SK-N-SH treated with all-trans-retinoic acid at 6 μM for 48 hours (cell line): Measurements from ENCODE around the gene FSHB.

ENCODE experiments used
- ARNTL ChIP-seq: fragments of 450-650 bp; formaldehyde crosslinking; IDR thresholded peaks from 2 replicates; pipeline ENCODE4 v1.5.0; 2020; ENCODE audit warnings: low read depth, mild to moderate bottlenecking, moderate library complexity, borderline replicate concordance
- CSDC2 ChIP-seq: fragments of 250-450 bp; sonication (Bioruptor Pico); IDR thresholded peaks from 2 replicates; pipeline ENCODE4 v1.5.0; 2020; ENCODE audit warnings: mild to moderate bottlenecking, moderate library complexity
- ESRRG ChIP-seq: fragments of 250-450 bp; sonication (Bioruptor Pico); IDR thresholded peaks from 2 replicates; pipeline ENCODE4 v1.6.1; 2021; ENCODE audit warnings: mild to moderate bottlenecking
- OSR1 ChIP-seq: fragments of 250-450 bp; sonication (Bioruptor Pico); IDR thresholded peaks from 2 replicates; pipeline ENCODE4 v1.8.0; 2022; ENCODE audit warnings: moderate library complexity, mild to moderate bottlenecking, inconsistent platforms
- POU6F1 ChIP-seq: fragments of 250-450 bp; sonication (Bioruptor Pico); IDR thresholded peaks from 2 replicates; pipeline ENCODE4 v1.8.0; 2021; ENCODE audit warnings: low read depth, mild to moderate bottlenecking, moderate library complexity, borderline replicate concordance
- RARB ChIP-seq: fragments of 250-450 bp; sonication (Bioruptor Pico); IDR thresholded peaks from 2 replicates; pipeline ENCODE4 v1.8.0; 2021; ENCODE audit warnings: mild to moderate bottlenecking, moderate library complexity
- TCF4 ChIP-seq: fragments of 250-450 bp; sonication (Bioruptor Pico); IDR thresholded peaks from 2 replicates; pipeline ENCODE4 v1.8.0; 2021; ENCODE audit warnings: mild to moderate bottlenecking, moderate library complexity, borderline replicate concordance
- TOX ChIP-seq: fragments of 250-450 bp; sonication (Bioruptor Pico); IDR thresholded peaks from 2 replicates; pipeline ENCODE4 v1.8.0; 2021; ENCODE audit warnings: mild to moderate bottlenecking, moderate library complexity, borderline replicate concordance
- TSHZ2 ChIP-seq: fragments of 250-450 bp; sonication (Bioruptor Pico); IDR thresholded peaks from 2 replicates; pipeline ENCODE4 v1.5.0; 2020; ENCODE audit warnings: mild to moderate bottlenecking, moderate library complexity
- ZNF70 ChIP-seq: fragments of 450-650 bp; formaldehyde crosslinking; IDR thresholded peaks from 2 replicates; pipeline ENCODE4 v1.5.0; 2020; ENCODE audit warnings: mild to moderate bottlenecking, moderate library complexity
- ZNF8 ChIP-seq: fragments of 450-650 bp; formaldehyde crosslinking; IDR thresholded peaks from 2 replicates; pipeline ENCODE4 v1.5.0; 2020; ENCODE audit warnings: mild to moderate bottlenecking, moderate library complexity
- TF ChIP-seq, protein P1 (sequence below): fragments of 250-450 bp; sonication (Bioruptor Pico); IDR thresholded peaks from 2 replicates; pipeline ENCODE4 v1.5.1; 2020; ENCODE audit warnings: low read depth, mild to moderate bottlenecking, moderate library complexity
- TF ChIP-seq, protein P2 (sequence below): fragments of 250-450 bp; sonication (Bioruptor Pico); IDR thresholded peaks from 2 replicates; pipeline ENCODE4 v1.8.0; 2020; ENCODE audit warnings: mild to moderate bottlenecking, moderate library complexity, borderline replicate concordance
- TF ChIP-seq, protein P3 (sequence below): fragments of 250-450 bp; sonication (Bioruptor Pico); IDR thresholded peaks from 2 replicates; pipeline ENCODE4 v1.5.1; 2021; ENCODE audit warnings: mild to moderate bottlenecking, moderate library complexity

GRCh38 chr11:30260813-30261212, 30.0 kb downstream of the FSHB start:
- TF ChIP-seq ZNF8, result no peak
- TF ChIP-seq TSHZ2 (CRISPR knock-in tag), result no peak
- no peak for TF ChIP-seq TCF4 (CRISPR knock-in tag)
- no peak for TF ChIP-seq RARB
- TF ChIP-seq, protein P1, sequence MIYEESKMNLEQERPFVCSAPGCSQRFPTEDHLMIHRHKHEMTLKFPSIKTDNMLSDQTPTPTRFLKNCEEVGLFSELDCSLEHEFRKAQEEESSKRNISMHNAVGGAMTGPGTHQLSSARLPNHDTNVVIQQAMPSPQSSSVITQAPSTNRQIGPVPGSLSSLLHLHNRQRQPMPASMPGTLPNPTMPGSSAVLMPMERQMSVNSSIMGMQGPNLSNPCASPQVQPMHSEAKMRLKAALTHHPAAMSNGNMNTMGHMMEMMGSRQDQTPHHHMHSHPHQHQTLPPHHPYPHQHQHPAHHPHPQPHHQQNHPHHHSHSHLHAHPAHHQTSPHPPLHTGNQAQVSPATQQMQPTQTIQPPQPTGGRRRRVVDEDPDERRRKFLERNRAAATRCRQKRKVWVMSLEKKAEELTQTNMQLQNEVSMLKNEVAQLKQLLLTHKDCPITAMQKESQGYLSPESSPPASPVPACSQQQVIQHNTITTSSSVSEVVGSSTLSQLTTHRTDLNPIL (CRISPR knock-in tag), result no peak
- TF ChIP-seq, protein P2, sequence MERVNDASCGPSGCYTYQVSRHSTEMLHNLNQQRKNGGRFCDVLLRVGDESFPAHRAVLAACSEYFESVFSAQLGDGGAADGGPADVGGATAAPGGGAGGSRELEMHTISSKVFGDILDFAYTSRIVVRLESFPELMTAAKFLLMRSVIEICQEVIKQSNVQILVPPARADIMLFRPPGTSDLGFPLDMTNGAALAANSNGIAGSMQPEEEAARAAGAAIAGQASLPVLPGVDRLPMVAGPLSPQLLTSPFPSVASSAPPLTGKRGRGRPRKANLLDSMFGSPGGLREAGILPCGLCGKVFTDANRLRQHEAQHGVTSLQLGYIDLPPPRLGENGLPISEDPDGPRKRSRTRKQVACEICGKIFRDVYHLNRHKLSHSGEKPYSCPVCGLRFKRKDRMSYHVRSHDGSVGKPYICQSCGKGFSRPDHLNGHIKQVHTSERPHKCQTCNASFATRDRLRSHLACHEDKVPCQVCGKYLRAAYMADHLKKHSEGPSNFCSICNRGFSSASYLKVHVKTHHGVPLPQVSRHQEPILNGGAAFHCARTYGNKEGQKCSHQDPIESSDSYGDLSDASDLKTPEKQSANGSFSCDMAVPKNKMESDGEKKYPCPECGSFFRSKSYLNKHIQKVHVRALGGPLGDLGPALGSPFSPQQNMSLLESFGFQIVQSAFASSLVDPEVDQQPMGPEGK (CRISPR knock-in tag), result no peak
- TF ChIP-seq CSDC2, result no peak
- TF ChIP-seq TOX (CRISPR knock-in tag), result no peak
- no peak for TF ChIP-seq ARNTL (CRISPR knock-in tag)
- TF ChIP-seq, protein P3, sequence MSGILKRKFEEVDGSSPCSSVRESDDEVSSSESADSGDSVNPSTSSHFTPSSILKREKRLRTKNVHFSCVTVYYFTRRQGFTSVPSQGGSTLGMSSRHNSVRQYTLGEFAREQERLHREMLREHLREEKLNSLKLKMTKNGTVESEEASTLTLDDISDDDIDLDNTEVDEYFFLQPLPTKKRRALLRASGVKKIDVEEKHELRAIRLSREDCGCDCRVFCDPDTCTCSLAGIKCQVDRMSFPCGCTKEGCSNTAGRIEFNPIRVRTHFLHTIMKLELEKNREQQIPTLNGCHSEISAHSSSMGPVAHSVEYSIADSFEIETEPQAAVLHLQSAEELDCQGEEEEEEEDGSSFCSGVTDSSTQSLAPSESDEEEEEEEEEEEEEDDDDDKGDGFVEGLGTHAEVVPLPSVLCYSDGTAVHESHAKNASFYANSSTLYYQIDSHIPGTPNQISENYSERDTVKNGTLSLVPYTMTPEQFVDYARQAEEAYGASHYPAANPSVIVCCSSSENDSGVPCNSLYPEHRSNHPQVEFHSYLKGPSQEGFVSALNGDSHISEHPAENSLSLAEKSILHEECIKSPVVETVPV, result no peak
- TF ChIP-seq OSR1 (CRISPR knock-in tag), result no peak
- TF ChIP-seq ESRRG, result no peak
- no peak for TF ChIP-seq POU6F1 (CRISPR knock-in tag)
- no peak for TF ChIP-seq ZNF70 (CRISPR knock-in tag)
